ENCODE data around the gene TP53.
"Not testable (repeated sequence)": the region's sequence is repeated elsewhere in the genome, so short reads cannot be mapped to it uniquely, and the experiment has no call there.

TP53 gene

GRCh38 chr17:7673239-7673638 lies 14.1 kb downstream of the TP53 start:
- DNase-seq = peak; percentile 18 to 22

DNA sequence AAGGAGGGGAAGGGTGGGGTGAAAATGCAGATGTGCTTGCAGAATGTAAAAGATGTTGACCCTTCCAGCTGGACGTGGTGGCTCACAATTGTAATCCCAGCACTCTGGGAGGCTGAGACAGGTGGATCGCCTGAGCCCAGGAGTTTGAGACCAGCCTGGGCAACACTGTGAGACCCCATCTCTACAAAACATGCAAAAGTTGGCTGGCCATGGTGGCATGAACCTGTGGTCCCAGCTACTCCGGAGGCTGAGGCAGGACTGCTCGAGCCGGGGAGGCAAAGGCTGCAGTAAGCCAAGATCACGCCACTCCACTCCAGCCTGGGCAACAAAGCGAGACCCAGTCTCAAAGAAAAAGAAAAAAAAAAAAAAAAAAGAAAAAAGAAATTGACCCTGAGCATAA lies 18.8 kb downstream of the TP53 start:
- no peak for DNase-seq

DNA sequence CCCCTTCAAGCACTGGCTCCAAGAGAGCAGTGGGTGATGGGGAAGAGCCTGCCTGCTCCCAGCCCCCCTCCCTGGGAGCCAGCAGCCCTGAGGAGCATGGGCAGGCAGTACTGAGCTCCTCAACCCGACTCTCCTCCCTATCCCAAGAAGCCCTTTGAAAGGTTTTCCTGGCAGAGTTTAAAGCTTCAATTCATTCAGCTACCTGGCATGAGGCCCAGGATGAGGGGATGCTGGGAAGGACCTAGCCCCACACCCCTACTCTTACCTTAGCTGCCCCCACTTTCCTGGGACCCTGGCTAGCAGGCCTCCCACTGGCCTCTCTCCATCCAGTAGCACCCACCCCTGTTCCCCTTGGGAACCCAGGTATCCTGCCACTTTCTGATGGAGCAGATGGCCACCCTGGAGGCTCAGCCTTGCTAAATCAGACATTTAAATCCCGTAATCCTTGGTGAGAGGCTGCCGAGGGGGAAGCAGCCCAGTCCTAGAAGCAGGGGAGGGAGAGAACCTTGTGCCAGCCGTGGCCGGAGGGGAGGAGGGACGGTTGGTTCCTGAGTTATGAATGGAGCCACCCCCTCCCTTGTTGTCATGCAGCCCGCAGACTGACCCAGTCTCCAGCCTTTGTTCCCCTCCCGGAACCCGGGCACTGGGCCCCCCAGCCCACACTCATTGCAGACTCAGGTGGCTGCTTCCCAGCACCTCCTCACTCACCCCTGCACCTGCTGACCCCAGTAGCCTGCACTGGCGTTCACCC lies 19.5 kb downstream of the TP53 start:
- DNase-seq = no peak

DNA sequence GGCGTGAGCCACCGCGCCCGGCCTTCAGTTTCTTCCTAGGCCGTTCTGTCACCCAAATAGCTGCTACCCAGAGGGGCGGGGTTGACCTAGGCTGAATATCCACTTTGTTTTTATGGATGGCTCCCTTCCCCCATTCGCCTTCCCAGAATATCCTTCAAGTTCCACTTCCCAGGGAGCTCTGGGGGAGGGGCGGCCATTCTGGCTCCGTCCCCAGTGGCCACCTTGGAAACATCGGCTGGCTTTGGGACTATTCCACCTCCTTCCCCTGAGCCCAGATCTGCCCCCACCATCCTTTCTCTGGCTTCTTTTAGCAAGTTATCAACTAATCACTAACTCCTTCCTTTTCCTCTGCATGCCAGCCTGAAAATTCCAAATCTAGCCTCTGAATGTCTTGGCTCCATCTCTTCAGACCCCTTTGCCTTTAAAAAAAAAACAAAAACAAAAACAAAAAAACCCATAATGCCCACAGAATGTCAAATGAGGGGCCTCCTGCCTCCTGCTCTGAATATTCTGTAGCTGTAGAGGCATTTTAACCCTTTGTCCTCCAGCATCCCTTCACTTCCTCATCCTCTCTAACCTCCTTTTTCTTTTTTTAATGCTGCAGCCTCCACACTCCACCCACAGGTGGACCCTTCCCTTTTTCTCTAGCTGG lies 30.2 kb downstream of the TP53 start:
- no peak for DNase-seq

DNA sequence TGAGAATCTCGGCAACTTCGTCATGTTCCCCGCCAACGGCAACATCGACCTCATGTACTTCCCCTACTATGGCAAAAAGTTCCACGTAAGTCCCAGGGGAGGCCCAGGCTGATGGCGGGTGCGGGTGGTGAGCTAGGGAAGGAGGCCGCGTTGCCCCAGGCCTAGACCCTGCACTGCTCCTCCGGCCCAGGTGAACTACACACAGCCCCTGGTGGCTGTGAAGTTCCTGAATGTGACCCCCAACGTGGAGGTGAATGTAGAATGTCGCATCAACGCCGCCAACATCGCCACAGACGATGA lies 31.8 kb downstream of the TP53 start:
- no peak for DNase-seq

GRCh38 chr17:7654832-7655540 lies 32.3 kb downstream of the TP53 start:
- no peak for DNase-seq

DNA sequence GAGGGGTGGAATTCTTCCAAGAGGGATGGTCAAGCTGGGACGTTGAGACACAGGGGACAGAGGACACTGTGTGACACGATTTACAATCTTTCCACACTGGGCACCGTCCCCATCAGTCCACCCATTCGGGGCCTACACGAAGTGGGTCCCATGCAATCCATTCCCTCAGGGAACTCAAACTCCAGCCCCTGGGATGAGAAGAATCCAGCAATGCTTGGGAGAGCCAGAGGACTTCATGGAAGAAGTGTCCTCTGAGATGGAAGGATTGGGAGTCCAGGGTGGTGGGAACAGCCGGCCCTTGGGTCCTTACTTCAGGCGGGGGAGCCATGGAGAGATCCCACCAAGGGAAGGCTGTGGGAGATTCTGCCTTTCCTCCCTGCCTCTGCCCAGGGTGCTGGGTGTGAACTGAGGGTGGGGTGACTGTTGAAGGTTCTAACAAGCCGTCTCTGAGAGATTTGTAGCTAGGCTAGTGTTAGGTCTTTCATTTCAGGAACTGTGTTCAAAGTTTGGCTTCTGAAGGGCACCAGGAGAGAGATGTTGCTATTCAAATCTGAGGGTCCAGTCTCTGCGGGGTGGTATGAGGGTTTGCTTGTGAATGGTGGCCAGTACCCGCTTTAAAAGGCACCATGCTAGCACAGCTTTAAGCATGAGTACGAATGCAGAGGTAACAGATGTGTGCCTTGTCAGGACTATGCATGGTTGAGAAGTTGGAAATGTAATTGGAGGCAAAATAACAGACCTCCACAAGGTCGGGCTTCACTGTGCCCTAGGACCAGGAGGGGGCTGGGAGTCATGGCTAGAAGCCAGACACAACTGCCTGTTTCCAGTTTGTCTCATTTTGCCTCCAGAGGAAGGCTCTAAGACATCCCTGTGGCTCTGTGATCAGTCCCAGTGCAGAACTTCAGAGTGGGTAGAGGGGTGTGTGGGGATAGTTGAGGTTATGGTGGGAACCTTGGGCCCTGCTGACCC lies 34.6 kb downstream of the TP53 start:
- DNase-seq = no peak

GRCh38 chr17:7651665-7652387 lies 35.5 kb downstream of the TP53 start:
- DNase-seq = no peak

GRCh38 chr17:7651097-7651664 lies 36.1 kb downstream of the TP53 start:
- DNase-seq = no peak

DNA sequence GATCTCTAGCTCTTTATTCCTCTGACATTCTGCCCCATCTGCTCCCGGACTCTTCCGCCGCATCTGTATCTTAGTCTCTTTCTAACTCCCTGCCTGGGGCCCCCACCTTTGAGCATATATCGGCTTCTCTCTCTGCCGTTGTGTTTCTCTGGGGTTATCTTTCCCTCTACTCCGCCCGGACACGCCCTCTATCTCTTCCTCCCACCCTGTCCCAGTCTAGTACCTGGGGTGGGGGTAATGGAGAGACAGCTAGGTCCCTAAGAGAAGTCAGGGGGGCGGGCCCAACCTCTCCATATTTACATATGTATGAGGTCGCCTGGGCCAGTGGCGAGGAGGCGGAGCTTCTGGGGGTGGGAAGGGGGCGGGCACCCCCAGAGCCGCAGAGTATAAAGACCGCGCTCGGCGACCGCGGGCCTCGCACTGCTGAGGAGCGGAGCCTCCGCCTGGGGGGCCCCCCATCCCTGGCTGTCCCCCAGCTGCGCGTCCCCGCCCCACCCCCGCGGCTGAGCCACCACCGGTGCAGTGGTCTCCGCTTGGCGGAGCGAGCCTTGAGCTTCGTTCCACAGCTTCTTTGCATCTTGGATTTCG lies 36.7 kb downstream of the TP53 start, which contains the start of gene ATP1B2:
Gene ATP1B2 (plus strand): TSS at position 418 of the 588 bp plus-strand sequence. CDS start 593 bp downstream, outside the sequence.
- DNase-seq = peak; percentile 64 to 74

DNA sequence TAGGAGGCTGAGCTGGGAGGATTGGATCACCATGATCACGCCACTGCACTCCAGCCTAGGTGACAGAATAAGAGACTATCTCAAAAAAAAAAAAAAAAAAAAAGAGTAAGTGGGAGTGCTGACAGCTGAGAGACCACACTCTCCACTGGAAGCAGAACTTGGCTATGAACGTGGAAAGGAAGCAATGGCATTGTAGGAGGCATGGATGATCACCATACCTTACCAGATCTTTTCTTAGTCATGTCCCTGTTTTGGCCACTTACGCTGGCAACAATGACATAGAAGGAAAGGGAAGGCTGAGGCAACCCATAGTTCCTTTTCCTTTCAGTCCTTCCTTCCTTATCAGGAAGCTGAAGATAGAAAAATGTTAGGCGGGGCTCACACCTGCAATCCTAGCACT lies 40.3 kb downstream of the TP53 start:
- DNase-seq = no peak

DNA sequence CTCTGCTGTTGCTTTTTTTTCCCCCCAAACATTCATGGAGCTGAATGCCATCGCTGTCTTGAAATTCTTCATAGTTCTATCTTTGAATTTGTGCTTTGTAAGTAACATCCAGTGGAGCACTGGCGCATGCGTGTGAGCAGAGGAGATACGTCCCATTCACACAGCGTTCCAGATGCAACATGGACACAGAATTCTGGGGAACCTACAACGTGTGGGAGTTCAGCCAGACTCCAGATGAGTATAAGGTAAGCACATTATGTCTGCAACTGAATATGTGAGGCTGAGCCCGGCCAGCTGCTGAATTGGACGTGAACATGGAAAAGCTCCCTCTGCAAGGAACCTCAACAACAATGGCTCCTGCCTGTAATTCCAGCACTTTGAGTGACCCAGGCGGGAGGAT lies 40.8 kb downstream of the TP53 start:
- DNase-seq = no peak

GRCh38 chr17:7644775-7645174 lies 42.5 kb downstream of the TP53 start:
- DNase-seq = no peak

DNA sequence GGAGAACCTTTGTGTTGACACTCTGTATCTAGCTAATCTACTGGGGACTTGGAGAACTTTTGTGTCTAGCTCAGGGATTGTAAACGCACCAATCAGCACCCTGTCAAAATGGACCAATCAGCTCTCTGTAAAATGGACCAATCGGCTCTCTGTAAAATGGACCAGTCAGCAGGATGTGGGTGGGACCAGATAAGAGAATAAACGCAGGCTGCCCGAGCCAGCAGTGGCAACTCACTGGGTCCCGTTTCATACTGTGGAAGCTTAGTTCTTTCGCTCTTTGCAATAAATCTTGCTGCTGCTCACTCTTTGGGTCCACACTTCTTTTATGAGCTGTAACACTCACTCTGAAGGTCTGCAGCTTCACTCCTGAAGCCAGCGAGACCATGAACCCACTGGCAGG lies 45.7 kb downstream of the TP53 start:
- not testable (repeated sequence) for DNase-seq

GRCh38 chr17:7640783-7641182 lies 46.5 kb downstream of the TP53 start:
- no peak for DNase-seq

GRCh38 chr17:7636163-7636562 lies 51.1 kb downstream of the TP53 start:
- no peak for DNase-seq

DNA sequence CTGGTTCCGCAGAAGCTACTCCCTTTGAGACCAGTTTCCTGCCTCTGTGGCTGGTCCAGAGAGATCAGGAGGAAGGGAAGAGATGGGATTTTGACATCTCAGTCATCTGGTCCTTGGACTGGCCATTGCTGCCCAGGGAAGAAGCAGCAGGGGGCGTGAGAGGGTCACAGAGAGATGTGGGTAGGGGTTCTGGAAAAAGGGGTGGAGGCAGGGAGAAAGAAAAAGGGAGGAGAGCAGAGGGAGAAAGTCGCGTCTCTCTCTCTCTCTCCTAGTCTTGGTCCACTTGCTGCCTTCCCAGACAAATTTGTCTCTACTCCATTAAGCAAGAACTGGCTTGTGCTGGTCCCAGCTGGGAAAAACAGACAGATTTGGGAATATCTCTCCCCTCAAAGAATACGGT lies 52.9 kb downstream of the TP53 start:
- no peak for DNase-seq

DNA sequence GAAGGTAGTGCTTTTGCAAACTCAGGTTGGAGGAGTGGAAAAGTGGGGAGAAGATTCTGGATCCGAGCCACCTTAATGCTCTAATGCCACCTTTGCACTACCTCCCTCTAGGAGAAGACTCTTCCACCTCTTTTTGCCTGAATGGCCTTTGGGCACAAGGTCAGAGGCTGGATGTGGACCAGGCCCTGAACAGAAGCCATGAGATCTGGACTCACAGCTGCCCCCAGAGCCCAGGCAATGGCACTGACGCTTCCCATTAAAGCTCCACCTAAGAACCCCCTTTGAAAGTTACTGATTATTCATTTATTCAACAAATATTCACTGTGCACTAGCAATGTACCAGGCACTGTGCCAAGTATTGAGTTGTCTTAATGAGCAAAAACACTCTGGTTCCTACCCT lies 54.2 kb downstream of the TP53 start:
- DNase-seq = no peak

GRCh38 chr17:7632492-7632894 lies 54.8 kb downstream of the TP53 start:
- no peak for DNase-seq

GRCh38 chr17:7631398-7632380 lies 55.6 kb downstream of the TP53 start:
- DNase-seq = no peak
